Mesothelial cell of epicardium (in vitro differentiated cells): Measurements from ENCODE around the gene NRDC. TPM values are rescaled to one million over a fixed set of nuclear protein-coding genes. Genes with fewer than 3 reads are reported as not detected.

Source experiments
- DNase-seq, 2 experiments: peaks; one replicate each; pipeline ENCODE4 v3.0.0; 2021; ENCODE audit warnings: low spot score in 2 of 2; ENCODE audit not compliant: unreplicated experiment in 2 of 2
- H3K27ac Mint-ChIP-seq: 2 replicates; pipeline ENCODE4 v1.8.0; 2021; ENCODE audit warnings: mixed read lengths
- H3K27me3 Mint-ChIP-seq: 2 replicates; pipeline ENCODE4 v1.8.0; 2021; ENCODE audit warnings: low read depth, mixed read lengths
- H3K36me3 Mint-ChIP-seq: 2 replicates; pipeline ENCODE4 v1.8.0; 2021; ENCODE audit warnings: mixed read lengths
- H3K4me1 Mint-ChIP-seq: 2 replicates; pipeline ENCODE4 v1.8.0; 2021; ENCODE audit warnings: mixed read lengths
- H3K4me3 Mint-ChIP-seq: 2 replicates; pipeline ENCODE4 v1.8.0; 2021; ENCODE audit warnings: mild to moderate bottlenecking, moderate library complexity, mixed read lengths
- H3K9me3 Mint-ChIP-seq: 2 replicates; pipeline ENCODE4 v1.8.0; 2021; ENCODE audit warnings: mixed read lengths
- total RNA-seq: library from RNA; stranded (reverse); gene quantifications from 3 replicates; pipeline ENCODE4 v1.2.1, GENCODE V29; 2021
- TF ChIP-seq, protein P1 (sequence below): fragments of 200-600 bp; sonication (generic); IDR thresholded peaks from one replicate; pipeline ENCODE4 v1.5.0; 2021; ENCODE audit warnings: antibody characterized with exemption; ENCODE audit not compliant: unreplicated experiment

The NRDC gene
- total RNA-seq, 1 donor from 2014 or later = 132 TPM

GRCh38 chr1:51859333-51859732, 19.2 kb downstream of the NRDC start:
- H3K27me3 Mint-ChIP-seq = no peaks in the 10 kb centered on the region
- no peaks in the 10 kb centered on the region for H3K4me1 Mint-ChIP-seq
- DNase-seq = no peak
- H3K27ac Mint-ChIP-seq = no peak overlapping the region
- H3K36me3 Mint-ChIP-seq = peaks cover 9% of the 10 kb centered on the region
- no peak overlapping the region for H3K4me3 Mint-ChIP-seq
- TF ChIP-seq, protein P1, sequence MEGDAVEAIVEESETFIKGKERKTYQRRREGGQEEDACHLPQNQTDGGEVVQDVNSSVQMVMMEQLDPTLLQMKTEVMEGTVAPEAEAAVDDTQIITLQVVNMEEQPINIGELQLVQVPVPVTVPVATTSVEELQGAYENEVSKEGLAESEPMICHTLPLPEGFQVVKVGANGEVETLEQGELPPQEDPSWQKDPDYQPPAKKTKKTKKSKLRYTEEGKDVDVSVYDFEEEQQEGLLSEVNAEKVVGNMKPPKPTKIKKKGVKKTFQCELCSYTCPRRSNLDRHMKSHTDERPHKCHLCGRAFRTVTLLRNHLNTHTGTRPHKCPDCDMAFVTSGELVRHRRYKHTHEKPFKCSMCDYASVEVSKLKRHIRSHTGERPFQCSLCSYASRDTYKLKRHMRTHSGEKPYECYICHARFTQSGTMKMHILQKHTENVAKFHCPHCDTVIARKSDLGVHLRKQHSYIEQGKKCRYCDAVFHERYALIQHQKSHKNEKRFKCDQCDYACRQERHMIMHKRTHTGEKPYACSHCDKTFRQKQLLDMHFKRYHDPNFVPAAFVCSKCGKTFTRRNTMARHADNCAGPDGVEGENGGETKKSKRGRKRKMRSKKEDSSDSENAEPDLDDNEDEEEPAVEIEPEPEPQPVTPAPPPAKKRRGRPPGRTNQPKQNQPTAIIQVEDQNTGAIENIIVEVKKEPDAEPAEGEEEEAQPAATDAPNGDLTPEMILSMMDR = no peak
- H3K9me3 Mint-ChIP-seq = no peaks in the 10 kb centered on the region

DNA sequence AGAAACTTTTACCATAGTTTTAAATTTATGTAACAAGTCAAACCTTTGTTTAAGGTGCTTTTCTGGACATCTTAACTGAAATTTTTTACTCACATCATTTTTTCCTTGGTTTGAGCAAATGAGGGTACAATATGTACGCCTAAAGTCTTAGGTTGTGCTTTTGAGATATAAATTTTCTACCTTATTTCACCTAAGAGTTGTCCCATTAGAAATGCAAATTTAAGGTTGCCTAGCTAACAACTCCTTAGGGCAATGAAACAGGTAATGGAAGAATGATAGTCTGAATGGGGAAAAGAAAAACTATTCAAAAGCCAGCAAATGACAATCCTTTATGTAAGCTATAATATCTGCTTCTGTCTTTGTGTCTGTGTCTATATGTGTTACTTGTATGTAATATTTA, 19.6 kb downstream of the NRDC start:
- no peaks in the 10 kb centered on the region for H3K9me3 Mint-ChIP-seq
- no peak overlapping the region for H3K4me3 Mint-ChIP-seq
- H3K36me3 Mint-ChIP-seq = peaks cover 9% of the 10 kb centered on the region
- no peak for DNase-seq
- H3K27me3 Mint-ChIP-seq = no peaks in the 10 kb centered on the region
- H3K27ac Mint-ChIP-seq = no peak overlapping the region
- no peaks in the 10 kb centered on the region for H3K4me1 Mint-ChIP-seq
- TF ChIP-seq, protein P1 = no peak

DNA sequence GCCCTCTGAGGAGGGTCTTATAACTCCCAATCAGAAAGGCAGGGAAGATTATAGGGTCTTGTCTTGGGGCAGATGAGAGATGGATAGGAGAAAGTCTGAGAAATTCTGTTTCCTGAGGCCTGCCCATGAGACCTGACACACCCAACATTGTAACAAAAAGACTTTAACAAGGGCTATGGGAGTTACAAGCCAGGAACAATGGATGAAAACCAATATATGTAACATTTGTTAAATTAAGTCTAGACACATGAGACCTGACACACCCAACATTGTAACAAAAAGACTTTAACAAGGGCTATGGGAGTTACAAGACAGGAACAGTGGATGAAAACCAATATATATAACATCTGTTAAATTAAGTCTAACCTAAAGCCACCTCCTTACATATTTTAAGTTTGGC, 21.8 kb downstream of the NRDC start:
- no peak overlapping the region for H3K4me3 Mint-ChIP-seq
- no peaks in the 10 kb centered on the region for H3K27me3 Mint-ChIP-seq
- no peaks in the 10 kb centered on the region for H3K9me3 Mint-ChIP-seq
- DNase-seq = no peak
- H3K4me1 Mint-ChIP-seq = no peaks in the 10 kb centered on the region
- peaks cover 11% of the 10 kb centered on the region for H3K36me3 Mint-ChIP-seq
- TF ChIP-seq, protein P1 = no peak
- H3K27ac Mint-ChIP-seq = no peak overlapping the region

DNA sequence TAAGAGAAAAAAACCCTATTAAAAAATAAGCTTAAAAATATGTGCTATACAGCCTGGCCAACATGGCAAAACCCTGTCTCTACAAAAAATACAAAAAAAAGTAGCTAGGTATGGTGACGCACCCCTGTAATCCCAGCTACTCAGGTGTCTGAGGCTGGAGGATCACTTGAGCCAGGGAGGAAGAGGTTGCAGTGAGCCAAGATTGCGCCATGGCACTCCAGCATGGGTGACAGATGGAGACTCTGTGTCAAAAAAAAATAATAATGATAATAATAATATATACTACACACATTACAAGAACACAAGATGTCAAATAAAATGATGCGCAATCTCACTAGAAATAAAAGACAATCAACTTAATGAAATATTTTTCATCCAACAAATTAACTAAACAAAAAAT, 22.9 kb downstream of the NRDC start:
- DNase-seq = no peak
- TF ChIP-seq, protein P1 = no peak
- Mint-ChIP-seq H3K27me3 (no peaks in the 10 kb centered on the region), H3K27ac (no peak overlapping the region), H3K9me3 (no peaks in the 10 kb centered on the region), H3K4me1 (peaks cover 5% of the 10 kb centered on the region), H3K4me3 (no peak overlapping the region), H3K36me3 (peaks cover 9% of the 10 kb centered on the region)

GRCh38 chr1:51853360-51853759, 25.2 kb downstream of the NRDC start:
- TF ChIP-seq, protein P1 = no peak
- H3K4me3 Mint-ChIP-seq = no peak overlapping the region
- H3K9me3 Mint-ChIP-seq = no peaks in the 10 kb centered on the region
- peaks cover 10% of the 10 kb centered on the region for H3K4me1 Mint-ChIP-seq
- no peak for DNase-seq
- H3K36me3 Mint-ChIP-seq = peaks cover 13% of the 10 kb centered on the region
- H3K27ac Mint-ChIP-seq = no peak overlapping the region
- H3K27me3 Mint-ChIP-seq = no peaks in the 10 kb centered on the region

GRCh38 chr1:51851882-51852396, 26.6 kb downstream of the NRDC start:
- no peak overlapping the region for H3K4me3 Mint-ChIP-seq
- no peak for DNase-seq
- peaks cover 10% of the 10 kb centered on the region for H3K4me1 Mint-ChIP-seq
- no peaks in the 10 kb centered on the region for H3K9me3 Mint-ChIP-seq
- H3K36me3 Mint-ChIP-seq = peaks cover 15% of the 10 kb centered on the region
- H3K27ac Mint-ChIP-seq = no peak overlapping the region
- TF ChIP-seq, protein P1 = no peak
- H3K27me3 Mint-ChIP-seq = no peaks in the 10 kb centered on the region
